HK-2 (cell line): Measurements from ENCODE around the gene SACM1L.
"Not testable (repeated sequence)": the region's sequence is repeated elsewhere in the genome, so short reads cannot be mapped to it uniquely, and the experiment has no call there.

ENCODE experiments used
- DNase-seq: peaks from one replicate; pipeline ENCODE4 v3.0.0-alpha.2; 2018; ENCODE audit not compliant: unreplicated experiment

Gene SACM1L

DNA sequence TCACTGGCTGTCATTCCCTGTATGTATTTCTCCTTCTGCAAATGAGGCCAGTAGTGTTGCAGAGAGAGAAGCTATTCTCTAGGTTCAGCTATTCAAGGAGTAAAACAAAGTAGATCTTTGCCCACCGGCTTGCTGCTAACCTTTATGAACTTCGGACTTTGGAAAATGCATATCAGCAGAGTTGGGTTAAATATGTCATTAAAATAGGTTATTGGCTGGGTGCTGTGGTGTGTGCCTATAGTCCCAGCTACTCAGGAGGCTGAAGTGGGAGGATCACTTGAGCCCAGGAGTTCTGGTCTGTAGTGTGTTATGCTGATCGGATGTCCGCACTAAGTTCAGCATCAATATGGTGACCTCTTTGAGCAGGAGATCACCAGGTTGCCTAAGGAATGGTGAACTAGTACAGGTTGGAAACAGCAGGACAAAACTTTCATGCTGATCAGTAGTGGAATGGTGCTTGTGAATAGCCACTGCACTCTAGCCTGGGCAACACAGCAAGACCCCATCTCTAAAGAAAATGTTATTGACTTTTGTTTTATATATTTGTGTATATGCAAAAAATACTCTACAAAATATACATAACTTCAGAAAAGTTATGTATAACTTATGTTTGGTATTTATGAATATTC is 53.4 kb downstream of the SACM1L start:
- no peak for DNase-seq

DNA sequence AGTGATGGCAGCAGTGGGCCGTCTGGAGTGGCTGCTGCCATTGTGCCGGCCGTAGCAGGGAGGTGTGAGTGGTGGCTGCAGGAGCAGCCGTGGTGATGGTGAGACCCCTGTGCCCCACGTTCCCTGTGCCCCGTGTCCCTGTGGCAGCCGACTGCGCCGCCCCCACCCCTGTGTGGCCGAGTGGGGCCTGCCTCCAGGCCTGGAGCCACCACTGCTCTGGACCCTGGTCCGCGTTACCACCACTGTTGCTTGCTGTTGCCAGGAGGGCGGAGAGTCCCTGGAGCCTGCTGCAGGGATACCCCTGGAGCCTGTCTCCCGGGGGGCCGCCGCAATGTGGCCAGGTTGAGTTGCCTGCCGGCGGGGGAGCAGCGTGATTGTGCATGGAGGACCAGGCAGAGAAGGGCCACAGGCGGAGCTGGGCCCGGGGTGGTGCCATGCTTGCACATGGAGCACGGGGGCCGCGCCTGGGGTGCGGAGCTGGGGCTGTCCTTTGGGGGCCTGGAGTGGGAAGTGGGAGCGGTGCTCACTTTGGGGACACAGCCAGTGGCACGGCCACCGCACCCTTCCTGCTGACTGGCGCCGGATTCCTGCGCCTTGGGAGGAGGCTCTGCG is 57.1 kb downstream of the SACM1L start:
- DNase-seq = no peak

DNA sequence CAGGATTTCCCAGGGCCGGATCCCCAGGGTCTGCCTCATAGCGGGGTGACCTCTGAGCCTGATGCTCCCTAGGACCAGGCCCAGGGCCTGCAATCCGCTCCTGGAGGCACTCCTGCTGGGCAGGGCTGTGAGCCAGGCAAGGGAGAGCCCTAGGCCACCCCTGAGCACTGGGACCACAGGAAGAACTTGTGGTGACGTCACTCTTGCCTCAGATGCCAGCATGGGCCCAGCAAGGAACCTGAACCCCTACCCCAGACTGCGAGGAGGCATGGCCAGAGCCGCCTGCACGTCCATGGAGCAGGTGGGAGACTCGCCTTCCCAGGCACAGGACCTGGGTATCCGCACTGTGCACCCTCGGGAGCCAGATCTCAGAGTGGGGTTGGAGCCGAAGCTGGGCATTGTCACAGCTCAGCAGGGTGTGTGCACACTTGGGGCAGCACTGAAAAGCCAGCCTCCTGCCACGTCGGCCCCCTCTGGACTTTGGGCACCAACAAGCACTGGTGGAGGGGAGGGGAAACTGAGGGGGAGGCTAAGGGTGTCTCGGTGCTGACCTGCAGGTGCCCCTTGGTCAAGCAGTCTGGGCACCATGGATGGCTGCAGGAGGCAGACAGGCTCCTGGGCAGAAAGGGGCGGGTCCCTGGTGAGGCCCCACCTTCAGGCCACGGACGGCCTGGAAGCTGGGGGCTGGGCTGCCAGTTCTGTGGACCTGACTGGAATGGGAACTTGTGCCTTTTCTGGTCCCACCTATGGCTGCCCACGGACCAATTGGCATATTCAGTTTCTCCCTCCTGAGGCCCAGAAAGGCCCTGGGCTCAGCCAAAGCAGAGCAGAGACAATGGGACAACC is 57.8 kb downstream of the SACM1L start:
- DNase-seq = no peak

DNA sequence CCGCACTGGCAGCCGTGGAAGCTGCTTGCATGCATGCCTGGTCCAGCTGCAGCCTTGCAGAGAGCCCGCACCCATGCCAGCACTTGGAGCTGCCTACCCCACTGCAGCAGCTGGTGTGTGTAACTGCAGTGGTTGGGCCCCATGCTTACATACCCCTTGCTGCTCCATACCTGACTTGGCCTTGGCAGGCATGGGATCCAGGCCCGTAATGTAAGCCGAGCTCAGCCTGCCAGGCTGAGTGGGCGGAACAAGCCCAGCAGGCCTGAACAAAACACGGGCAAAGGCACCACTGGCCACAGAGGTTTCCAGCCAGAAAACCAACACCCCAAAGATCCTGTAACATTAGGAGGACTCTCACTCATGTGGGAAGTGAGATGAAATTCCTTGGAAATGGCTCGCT is 58.9 kb downstream of the SACM1L start:
- DNase-seq = no peak

DNA sequence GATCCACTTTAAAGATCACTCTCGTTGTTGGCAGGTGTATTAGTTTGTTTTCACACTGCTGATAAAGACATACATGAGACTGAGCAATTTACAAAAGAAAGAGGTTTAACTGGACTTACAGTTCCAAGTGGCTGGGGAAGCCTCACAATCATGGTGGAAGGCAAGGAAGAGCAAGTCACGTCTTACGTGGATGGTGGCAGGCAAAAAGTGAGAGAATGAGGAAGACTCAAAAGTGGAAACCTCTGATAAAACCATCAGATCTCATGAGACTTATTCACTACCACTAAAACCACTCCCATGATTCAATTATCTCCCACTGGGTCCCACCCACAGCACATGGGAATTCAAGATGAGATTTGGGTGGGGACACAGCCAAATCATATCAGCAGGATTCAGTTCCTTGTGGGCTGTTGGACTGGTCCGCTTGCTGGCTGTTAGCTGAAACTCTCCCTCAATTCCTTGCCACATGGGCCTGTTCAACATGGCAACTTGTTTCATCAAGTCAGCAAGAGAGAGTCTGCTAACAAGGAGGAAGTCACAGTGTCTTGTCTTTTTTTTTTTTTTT is 59.9 kb downstream of the SACM1L start:
- DNase-seq = not testable (repeated sequence)

DNA sequence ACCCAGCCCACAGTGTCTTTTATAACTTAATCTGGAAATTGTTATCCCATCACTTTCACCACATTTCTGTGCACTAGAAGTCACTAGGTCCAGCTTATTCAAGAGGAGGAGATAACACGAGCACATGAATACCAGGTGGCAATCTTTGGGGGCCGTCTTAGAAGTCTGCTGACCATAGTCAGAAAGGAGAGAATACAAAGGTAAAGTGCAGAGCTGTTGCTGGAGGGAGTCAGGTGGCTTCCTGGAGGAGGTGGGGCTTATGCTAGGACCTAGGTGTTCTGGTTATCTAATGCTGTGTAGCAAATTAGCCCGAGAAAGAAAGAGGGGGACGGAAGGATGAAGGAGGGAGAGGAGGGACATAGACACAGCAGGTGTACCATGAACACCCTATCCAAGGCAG is 60.7 kb downstream of the SACM1L start:
- DNase-seq = no peak

DNA sequence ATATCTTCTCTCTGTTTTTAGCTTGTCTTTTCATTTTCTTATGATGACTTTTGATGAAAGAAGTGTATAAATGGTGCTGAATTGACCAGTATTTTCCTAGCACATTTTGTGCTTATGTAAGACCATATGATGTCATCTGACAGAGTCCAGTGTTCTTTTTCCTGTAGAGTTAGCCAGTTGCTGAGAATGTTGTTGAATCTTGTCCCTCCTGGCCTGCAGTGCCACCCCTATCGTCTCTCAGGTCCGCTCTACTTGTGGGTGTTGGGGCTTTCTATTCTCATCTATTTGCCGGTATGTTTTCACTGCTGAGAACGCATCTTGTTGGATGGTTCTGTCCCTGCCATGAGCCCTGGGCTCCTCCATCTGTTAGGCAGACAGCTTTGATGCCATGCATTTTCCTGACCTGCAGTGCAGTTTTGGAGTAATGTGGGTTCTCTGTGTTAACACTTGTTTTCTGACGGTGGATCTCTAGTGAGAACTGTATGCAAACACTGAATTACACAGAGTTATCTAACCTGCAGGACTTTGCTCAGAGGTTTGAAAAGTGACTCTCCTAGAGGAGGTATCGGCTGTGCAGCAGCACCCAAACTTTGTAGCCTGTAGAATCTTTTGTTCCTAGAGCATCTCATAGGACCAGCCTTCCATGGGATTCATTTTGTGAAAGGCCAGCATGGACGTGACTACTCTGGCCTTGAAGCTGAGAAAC is 62.5 kb downstream of the SACM1L start:
- DNase-seq = no peak

DNA sequence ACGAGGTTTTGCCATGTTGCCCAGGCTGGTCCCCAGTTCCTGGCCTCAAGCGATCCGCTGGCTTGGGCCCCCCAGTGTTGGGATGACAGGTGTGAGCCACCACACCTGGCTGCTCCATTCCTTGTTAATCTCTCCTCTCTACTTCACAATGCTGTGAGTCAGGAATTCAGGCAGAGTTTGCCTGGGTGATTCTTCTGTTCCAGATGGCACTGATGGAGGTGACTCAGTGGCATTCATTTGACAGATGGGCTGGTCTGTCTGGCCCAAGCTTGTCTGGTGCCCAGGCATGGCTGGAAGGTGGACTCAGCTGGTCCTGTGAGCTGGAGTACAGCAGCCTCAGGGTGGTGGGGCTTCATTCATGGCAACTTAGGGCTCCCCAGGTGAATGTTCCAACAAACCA is 63.9 kb downstream of the SACM1L start:
- DNase-seq = no peak

DNA sequence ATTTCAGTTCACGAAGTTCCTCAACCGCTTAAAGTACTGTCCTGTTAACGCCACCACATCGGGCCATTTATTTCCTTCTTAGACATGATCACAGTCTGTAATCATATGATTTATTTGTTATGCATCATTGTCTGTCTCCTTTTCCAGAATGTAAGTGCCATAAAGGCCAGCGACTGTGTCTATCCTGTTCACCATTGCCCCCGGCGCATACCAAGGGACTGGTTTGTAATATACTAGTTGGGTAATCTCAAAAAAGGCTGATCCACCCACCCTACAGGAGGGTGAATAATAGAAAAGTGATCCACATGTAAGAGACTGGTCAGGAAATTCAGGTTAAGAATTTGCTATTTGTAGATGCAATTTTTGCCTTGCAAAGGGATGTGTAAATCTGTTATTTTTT is 65.3 kb downstream of the SACM1L start:
- no peak for DNase-seq

DNA sequence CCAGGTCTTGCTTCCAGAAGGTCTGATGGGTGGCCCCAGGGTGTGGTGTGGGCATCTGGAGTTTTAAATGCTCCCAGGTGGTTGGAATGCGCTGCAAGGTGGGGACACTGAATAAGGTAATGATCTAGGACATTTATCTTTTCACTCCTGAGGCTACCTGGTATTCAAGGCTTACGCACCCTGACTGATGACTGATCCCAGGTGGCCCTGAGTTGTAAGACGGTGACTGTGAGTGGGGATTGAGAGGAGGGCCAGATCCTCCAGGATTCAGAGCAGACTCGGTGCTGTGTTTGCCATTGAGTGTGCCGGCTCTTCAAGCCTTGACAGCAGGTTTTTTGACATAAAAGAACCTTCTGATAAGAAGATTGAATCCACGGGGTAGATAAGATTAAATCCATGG is 66.9 kb downstream of the SACM1L start:
- DNase-seq = no peak

DNA sequence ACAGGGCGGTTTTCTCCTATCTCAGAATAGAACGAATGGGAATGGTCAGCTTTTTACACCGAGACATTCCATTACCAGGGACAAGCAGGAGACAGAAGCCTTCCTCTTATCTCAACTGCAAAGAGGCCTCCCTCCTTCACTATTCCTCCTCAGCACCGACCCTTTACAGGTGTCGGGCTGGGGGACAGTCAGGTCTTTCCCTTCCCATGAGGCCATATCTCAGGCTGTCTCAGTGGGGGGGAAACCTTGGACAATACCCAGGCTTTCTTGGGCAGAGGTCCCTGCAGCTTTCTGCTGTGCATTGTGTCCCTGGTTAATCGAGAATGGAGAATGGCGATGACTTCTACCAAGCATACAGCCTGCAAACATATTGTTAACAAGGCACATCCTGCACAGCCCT is 67.9 kb downstream of the SACM1L start:
- not testable (repeated sequence) for DNase-seq

DNA sequence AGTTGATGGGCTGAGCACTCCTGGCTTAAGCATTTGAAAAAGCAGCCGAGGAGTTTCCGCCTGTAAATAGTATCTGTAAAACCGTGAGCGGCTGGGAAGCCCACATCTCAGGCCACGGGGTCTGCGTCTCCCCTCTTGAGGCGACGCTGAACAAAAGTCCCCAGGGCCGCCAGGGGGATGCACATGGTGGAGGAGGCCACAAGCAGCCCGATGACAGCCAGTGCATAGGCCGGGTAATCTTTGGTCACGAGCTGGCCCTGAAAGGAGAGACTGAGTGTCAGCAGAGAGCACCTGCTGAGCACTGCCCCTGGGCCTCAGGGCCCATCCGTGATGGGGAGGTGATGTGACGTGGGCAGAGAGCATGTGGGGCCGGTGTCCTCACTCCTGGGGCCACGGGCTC is 69.7 kb downstream of the SACM1L start:
- no peak for DNase-seq

DNA sequence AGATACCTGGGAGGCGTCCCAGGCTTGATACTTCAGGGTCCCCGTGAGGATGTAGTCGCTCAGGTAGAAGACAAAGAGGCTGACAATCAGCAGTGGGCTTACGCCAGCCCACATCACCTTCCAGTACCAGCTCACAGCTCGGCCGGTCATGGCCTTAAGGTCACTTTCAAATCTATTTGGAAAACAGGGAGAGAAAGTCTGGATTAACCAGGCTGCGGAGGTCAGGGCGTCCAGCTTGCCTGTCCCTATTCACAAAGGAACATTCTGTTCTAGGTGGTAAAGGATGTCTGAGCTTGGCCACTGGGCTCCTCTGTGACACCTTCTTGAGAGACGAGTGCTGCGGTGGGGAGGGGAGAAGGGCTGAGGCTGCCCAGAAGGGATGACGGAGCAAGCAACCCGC is 70.7 kb downstream of the SACM1L start:
- no peak for DNase-seq

DNA sequence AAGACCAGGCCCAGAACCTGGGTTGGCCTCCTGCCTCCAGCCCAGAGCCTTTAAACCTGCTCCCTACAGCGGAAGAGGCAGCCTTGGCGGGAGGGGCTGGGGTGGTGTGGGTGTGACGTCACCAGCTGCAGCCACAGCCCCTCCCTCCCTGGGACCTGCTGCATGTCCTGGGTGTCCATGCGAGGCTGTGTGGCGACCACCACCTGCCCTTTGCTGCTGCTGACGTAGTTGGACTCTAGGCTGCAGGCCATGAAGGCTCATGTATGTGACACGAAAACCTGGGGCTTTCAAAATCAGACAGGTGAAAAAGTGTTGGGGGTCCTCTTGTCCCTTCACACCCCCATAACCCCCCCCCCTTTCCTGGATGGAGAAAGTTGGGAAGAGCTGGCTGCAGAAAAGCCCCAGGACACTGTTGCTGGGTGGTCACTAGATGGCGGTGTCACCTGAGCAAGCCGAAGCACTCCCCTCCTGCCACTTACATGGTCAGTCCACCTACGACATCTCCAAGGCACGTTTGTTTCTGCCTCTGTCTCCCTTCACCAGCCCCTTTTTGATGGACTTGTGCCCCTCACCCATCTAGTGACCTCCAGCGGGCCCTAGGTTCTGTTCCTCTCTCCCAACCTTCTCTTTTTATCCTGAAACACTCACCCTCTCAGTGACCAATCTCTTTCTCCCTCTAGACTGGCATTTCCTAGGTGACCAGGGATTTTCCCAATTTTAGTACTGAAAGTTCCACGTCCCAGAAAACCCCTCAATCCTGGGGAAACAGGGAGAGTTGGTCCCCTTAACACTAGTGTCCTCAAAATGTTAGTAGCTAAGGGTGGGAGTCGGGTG is 71.9 kb downstream of the SACM1L start:
- peak; percentile 43 for DNase-seq

DNA sequence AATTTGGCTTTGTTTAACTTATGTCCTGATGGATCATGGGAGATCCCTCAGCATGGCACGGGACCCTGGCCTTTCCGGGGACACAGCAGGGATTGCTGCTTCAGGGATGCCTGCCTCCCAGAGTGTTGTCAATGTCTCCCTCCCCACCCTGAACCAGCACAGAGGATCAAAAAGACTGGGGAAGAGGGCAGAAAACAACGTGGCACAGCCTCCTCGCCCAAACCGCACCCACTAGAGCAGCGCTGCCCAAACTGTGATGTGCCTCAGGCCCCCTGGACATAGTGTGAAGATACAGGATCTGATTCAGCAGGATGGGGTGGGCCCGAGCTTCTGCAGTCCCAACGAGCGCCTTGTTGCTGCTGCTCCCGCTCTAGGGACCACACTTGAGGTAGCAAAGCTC is 72.6 kb downstream of the SACM1L start:
- DNase-seq = no peak

DNA sequence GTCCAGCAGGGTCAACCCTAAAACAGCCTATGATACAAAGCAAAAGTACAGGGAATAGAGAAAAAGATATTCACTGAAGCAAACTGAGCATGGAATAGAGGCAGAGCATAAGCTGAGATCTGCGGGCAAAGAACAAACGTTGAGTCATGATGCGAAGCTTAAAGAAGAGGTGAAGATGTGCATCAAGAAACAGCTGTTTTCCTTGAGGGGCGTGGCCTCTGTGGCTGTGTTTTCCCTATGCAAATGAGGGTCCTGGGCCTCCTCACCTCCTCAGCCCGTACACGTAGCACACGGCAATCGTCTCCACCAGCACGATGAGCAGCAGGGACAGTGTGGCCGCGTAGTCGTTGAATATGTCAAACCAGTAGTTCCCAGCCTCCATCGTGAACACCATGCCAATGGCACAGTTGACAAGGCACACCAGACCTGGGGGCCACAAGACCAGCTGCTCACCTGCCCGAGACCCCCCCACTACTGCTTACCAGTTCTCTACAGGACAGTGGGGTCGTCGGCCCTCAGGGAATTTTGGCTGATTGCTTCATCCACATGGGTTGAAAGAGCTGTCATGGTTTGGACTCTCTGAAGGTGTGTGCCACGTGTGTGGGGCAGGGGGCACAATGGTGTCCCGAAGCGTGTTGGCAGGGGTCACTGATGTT is 73.6 kb downstream of the SACM1L start:
- DNase-seq = no peak

DNA sequence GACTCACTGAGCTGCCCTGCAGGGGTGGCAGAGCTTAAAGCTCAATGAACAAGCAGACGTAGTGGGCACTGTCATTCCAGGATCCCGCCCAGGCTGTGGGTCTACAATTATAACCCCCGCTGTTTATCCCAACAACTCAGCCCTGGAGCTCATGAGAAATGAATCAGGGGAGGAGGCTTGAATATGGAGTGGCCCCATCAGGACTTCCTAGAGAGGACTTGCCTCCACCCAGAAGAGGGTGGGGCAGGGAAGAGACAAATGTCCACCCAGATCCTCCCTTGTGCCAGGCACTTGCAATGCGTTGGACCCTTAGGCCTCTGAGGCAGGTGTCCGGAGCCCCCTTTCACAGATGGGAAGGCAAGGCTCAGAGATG is 74.1 kb downstream of the SACM1L start:
- DNase-seq = no peak

DNA sequence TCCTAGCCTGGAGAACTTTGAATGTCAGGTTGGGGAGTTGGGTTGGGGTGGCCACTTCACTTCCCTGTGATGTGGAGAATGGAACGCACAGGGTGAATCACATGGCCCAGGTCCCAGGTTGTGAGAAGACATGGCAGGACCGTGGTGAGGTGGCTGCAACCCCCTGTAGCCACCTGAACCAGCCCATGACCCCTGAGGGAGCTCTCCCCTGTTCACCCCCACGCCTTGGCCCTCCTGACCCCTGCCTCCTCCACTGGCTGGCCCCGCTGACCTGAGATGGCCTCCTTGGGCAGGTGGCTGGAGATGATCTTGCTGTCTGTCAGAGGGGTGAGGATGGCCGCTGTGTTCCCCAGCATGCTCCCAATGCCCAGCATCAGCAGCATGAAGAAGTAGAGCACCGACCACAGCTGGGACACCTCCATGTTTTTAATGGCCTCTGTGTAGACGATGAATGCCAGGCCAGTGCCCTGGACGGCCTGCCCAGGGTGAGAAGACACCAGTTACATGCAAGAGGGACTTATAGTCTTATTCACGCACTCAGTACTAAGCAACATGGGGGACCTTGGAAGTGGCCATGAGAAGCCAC is 76.2 kb downstream of the SACM1L start:
- no peak for DNase-seq

DNA sequence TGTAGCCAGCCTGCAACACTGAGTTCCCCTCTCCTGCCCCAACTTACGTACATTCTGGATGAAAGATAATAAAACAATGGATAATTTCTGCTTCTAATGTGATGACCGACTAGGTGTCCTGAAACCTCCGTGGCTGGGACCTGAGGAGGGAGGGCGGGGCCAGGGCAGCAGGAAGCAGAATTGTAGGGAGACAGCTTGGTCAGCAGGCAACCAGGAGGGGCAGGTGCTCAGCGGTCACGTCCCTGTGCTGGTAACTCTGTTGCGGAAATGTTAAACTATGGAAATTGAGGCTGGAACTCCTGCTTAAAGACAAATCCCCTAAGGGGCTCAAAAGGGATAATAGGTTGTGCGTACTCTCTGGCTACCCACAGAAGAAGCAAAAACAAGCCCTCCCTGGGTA is 76.8 kb downstream of the SACM1L start:
- no peak for DNase-seq

DNA sequence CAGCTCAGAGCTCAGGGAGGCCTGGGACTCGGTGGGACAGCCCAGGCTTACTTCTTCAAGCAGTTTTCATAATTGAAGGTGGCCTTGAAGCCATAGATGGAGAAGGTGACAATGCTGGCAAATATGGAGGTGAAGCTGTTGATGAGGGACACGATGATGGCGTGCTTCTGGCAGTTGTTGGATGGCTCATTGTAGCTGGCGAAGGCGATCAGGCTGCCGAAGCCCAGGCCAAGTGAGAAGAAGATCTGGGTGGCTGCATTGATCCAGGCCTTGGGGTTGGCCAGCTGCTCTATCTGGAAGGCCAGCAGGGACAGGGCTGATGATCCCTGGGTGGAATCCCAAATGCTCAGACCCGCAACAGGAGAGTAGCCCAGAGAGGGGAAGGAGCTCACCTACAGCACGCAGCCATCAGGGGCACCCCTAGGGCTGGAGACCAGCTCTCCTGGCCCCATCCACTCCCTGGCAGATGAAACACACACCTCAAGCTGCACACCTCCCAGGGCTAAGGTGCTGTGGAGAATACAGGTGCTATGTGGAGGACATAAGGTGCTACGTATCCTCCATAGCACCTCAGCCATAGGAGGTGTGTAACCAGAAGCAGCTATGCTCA is 82.1 kb downstream of the SACM1L start:
- DNase-seq = no peak
